Heart right ventricle (tissue), 16 donors: Measurements from ENCODE around the gene USP9X. TPM values are rescaled to one million over a fixed set of nuclear protein-coding genes. Genes with fewer than 3 reads are reported as not detected.
"Not testable (repeated sequence)": the region's sequence is repeated elsewhere in the genome, so short reads cannot be mapped to it uniquely, and the experiment has no call there.

Source experiments
- ATAC-seq, 8 donors: fragments of 200-7000 bp; cut with Tn5 transposase; one replicate each; pipeline ENCODE4 v1.9.1; 2020; ENCODE audit warnings: mild to moderate bottlenecking in 8 of 8, moderate library complexity in 8 of 8, moderate number of reproducible peaks in 1 of 8
- DNase-seq, 2 donors: peaks; one replicate each; pipeline ENCODE4 v3.0.0-alpha.2; 2020
- H3K27ac ChIP-seq, 10 donors: fragments of 200-600 bp; sonication (generic) in 2 of 10; one replicate each; pipeline versions ENCODE4 v1.5.0 to v1.8.0; 2020 to 2022; ENCODE audit warnings: mild to moderate bottlenecking in 3 of 10
- H3K27me3 ChIP-seq, 7 donors: fragments of 200-600 bp; one replicate each; pipeline ENCODE4 v1.8.0; 2021 to 2022; ENCODE audit warnings: mild to moderate bottlenecking in 2 of 7
- H3K36me3 ChIP-seq, 9 donors: fragments of 200-600 bp; sonication (generic) in 1 of 9; one replicate each; pipeline versions ENCODE4 v1.5.0 to v1.8.0; 2020 to 2022; ENCODE audit warnings: mild to moderate bottlenecking in 2 of 9
- H3K4me1 ChIP-seq, 9 donors: fragments of 200-600 bp; sonication (generic) in 1 of 9; one replicate each; pipeline versions ENCODE4 v1.5.0 to v1.8.0; 2020 to 2022; ENCODE audit warnings: mild to moderate bottlenecking in 4 of 9
- H3K4me3 ChIP-seq, 10 donors: fragments of 200-600 bp; sonication (generic) in 2 of 10; one replicate each; pipeline versions ENCODE4 v1.5.0 to v1.8.0; 2020 to 2022; ENCODE audit warnings: mild to moderate bottlenecking in 7 of 10, moderate library complexity in 2 of 10
- H3K9me3 ChIP-seq, 11 donors: fragments of 200-600 bp in 10 of 11; sonication (generic) in 2 of 11; one replicate each; pipeline versions ENCODE4 v1.5.0 to v1.8.0; 2013 to 2022; ENCODE audit warnings: mild to moderate bottlenecking in 2 of 11, control low read depth in 1 of 11, moderate library complexity in 1 of 11
- CTCF ChIP-seq, 9 donors: fragments of 200-600 bp; sonication (generic) in 2 of 9; IDR thresholded peaks; one replicate each; pipeline versions ENCODE4 v1.5.0 to v1.8.0; 2021 to 2022; ENCODE audit warnings: antibody characterized with exemption in 9 of 9, mild to moderate bottlenecking in 5 of 9, moderate library complexity in 1 of 9
- WGBS, 2 donors: extraction: QIAGEN DNeasy Blood & Tissue Kit; methylation state at CpG; one replicate each; pipeline ENCODE4 v1.1.7; 2013; ENCODE audit warnings: inconsistent platforms in 1 of 2; 5-methylcytosine and 5-hydroxymethylcytosine counted together
- intact Hi-C, 10 donors: fragments of 100-400 bp; cut with DNase I; formaldehyde crosslinking; loops; one replicate each; pipeline versions ENCODE4 v1.11.1 to v1.14.2; 2022
- polyA plus RNA-seq, 2 donors: library from polyadenylated mRNA; stranded (reverse); fragments of 200-250 nt; gene quantifications; one replicate each; pipeline ENCODE4 v1.2.3, GENCODE V29; 2013
- total RNA-seq, 10 donors: library from RNA; stranded (reverse); fragmentation: NEBNext Ultra II Directional in 3 of 10; extraction: Animal tissue kit (Norgen Biotek cat#: 25700) in 3 of 10; gene quantifications; one replicate each; pipeline versions ENCODE4 v1.2.1 to v1.2.4, GENCODE V29; 2021 to 2023
- donor health status: Arrhythmogenic right ventricular cardiomyopathy.
- donor health status: ischemic (EF 13 %, LVEDD 7.1; RV severe dilation, severe dysfunction).
- donor health status: healthy with polysubstance abuse.
- donor health status: DM: no; HTN: yes; CAD: no.
- donor health status: DM: no; HTN: no; CAD: no.
- donor health status: ischemic (EF 25% LVEDD 6.9; RV normal size, moderate dysfunction).
- donor health status: ischemic (EF 25% LVEDD 5.7; RV mildly dilated, moderate dysfunction).
- donor health status: healthy.
- donor health status: DM: yes; HTN: yes; CAD: no.
- donor health status: Ischemic cardiomyopathy.
- donor health status: ischemic (EF 35%, LVEDD 5.7; RV mildly dilated, moderate dysfunction).
- donor health status: nonischemic (EF 11% LVEDD 7.7; RV severe dilation, severe dysfunction).
- donor health status: DM: yes; HTN: yes; CAD: no.
- donor health status: PGD.
- donor health status: ischemic (EF 29% LVEDD 5.4; RV normal size, mild dysfunction).
- donor health status: nonischemic (EF 23%, LVEDD 6.1; RV moderate dilation, normal function).

The USP9X gene
- total and polyA plus RNA-seq, 12 donors = 9.0 to 81.3 (median 64.6) TPM

- ATAC-seq = no peak
- no peak for TF ChIP-seq CTCF (IDR thresholded peaks at IDR 0.05)
Measured at GRCh38 chrX:41050359-41050758, 34.9 kb upstream of the USP9X start.

GRCh38 chrX:41051288-41051687 lies 34.0 kb upstream of the USP9X start:
- no peaks in the 10 kb centered on the region for H3K9me3 ChIP-seq
- no peak for ATAC-seq
- no peak overlapping the region for H3K27ac ChIP-seq
- H3K4me3 ChIP-seq = no peak overlapping the region
- H3K27me3 ChIP-seq = peaks cover 0 to 69% (median 0%) of the 10 kb centered on the region in 7 donors
- no peaks in the 10 kb centered on the region for H3K36me3 ChIP-seq
- DNase-seq = no peak
- 100% methylated on average over 1 of the region's 1 CpG for WGBS, 2 donors
- TF ChIP-seq CTCF (IDR thresholded peaks at IDR 0.05) = no peak
- H3K4me1 ChIP-seq = peaks cover 0 to 8% (median 0%) of the 10 kb centered on the region in 9 donors
- intact Hi-C loops = no loop called here

More at GRCh38 chrX:41050359-41050758, 34.9 kb upstream of the USP9X start:
- intact Hi-C loops = no loop called here
- H3K9me3 ChIP-seq = no peaks in the 10 kb centered on the region
- H3K27ac ChIP-seq = no peak overlapping the region
- DNase-seq = no peak
- peaks cover 0 to 11% (median 0%) of the 10 kb centered on the region in 9 donors for H3K4me1 ChIP-seq
- H3K27me3 ChIP-seq = peaks cover 0 to 62% (median 0%) of the 10 kb centered on the region in 7 donors
- H3K36me3 ChIP-seq = no peaks in the 10 kb centered on the region
- no peak overlapping the region for H3K4me3 ChIP-seq
- 94 to 100% methylated on average over 1 of the region's 1 CpG for WGBS, 2 donors

- Histone ChIP-seq H3K36me3 (no peaks in the 10 kb centered on the region), H3K9me3 (no peaks in the 10 kb centered on the region), H3K27me3 (peaks cover 0 to 64% (median 0%) of the 10 kb centered on the region in 7 donors), H3K4me3 (no peak overlapping the region), H3K27ac (no peak overlapping the region), H3K4me1 (no peaks in the 10 kb centered on the region)
- ATAC-seq = no peak
- intact Hi-C loops = no loop called here
- no peak for DNase-seq
- 57 to 58% methylated on average over 3 of the region's 3 CpGs for WGBS, 2 donors
- TF ChIP-seq CTCF (IDR thresholded peaks at IDR 0.05) = no peak
Measured at GRCh38 chrX:41055740-41056139, 29.5 kb upstream of the USP9X start.

- H3K27me3 ChIP-seq = peaks cover 0 to 72% (median 0%) of the 10 kb centered on the region in 7 donors
- WGBS, 2 donors = 62% methylated on average over 8 of the region's 8 CpGs
- H3K36me3 ChIP-seq, H3K27ac ChIP-seq, H3K9me3 ChIP-seq, H3K4me3 ChIP-seq, H3K4me1 ChIP-seq, intact Hi-C loops: not testable (repeated sequence)
- DNase-seq (peak; percentile 5 to 22), ATAC-seq (peak in 1 of 8 donors; percentile 41)
Measured at GRCh38 chrX:41063276-41063675, 22.0 kb upstream of the USP9X start.

GRCh38 chrX:41064018-41064417 lies 21.2 kb upstream of the USP9X start:
- H3K4me3 ChIP-seq = no peak overlapping the region
- intact Hi-C loops = no loop called here
- H3K4me1 ChIP-seq = no peaks in the 10 kb centered on the region
- ATAC-seq (no peak), DNase-seq (no peak)
- no peaks in the 10 kb centered on the region for H3K36me3 ChIP-seq
- peaks cover 0 to 75% (median 0%) of the 10 kb centered on the region in 7 donors for H3K27me3 ChIP-seq
- WGBS, 2 donors = 87 to 91% methylated on average over 5 of the region's 5 CpGs
- no peak overlapping the region for H3K27ac ChIP-seq
- TF ChIP-seq CTCF (IDR thresholded peaks at IDR 0.05) = no peak
- no peaks in the 10 kb centered on the region for H3K9me3 ChIP-seq
